GM12873 (cell line): ENCODE measurements around the gene RMI1.

Source experiments
- CTCF ChIP-seq: IDR thresholded peaks from 2 replicates; pipeline ENCODE4 v1.5.1; 2012; ENCODE audit warnings: low read depth, mild to moderate bottlenecking, moderate library complexity, low read length, control low read depth; ENCODE audit not compliant: insufficient read depth; ENCODE audit errors: missing control alignments

Gene RMI1

GRCh38 chr9:83996126-83996525 lies 15.5 kb downstream of the RMI1 start:
- TF ChIP-seq CTCF: no peak

GRCh38 chr9:83999141-83999918 lies 18.7 kb downstream of the RMI1 start:
- TF ChIP-seq CTCF: no peak

- TF ChIP-seq CTCF: no peak
These were observed 19.6 kb downstream of the RMI1 start for GRCh38 chr9:84000186-84000585.

- TF ChIP-seq CTCF: no peak
These were observed 21.0 kb downstream of the RMI1 start for GRCh38 chr9:84001621-84002020.

GRCh38 chr9:84002344-84002743 lies 21.7 kb downstream of the RMI1 start:
- no peak for TF ChIP-seq CTCF

- TF ChIP-seq CTCF: no peak
These were observed 22.6 kb downstream of the RMI1 start for GRCh38 chr9:84003246-84003645.

- TF ChIP-seq CTCF: no peak
These were observed 27.1 kb downstream of the RMI1 start for GRCh38 chr9:84007662-84008061.
